Measurements from ENCODE around the gene NMNAT2. TPM values are rescaled to one million over a fixed set of nuclear protein-coding genes. Genes with fewer than 3 reads are reported as not detected.

The NMNAT2 gene
- total and polyA plus RNA-seq, 2 of the 8 experiments (the other 6 are each of a cell fraction or from before 2014, with no cell fraction given): 6.5 to 20.9 TPM

- CTCF ChIA-PET (ENCODE audit: partially characterized antibody): interaction anchor here (0.7 to 8.9 kb wide), 50 partner anchors 12 to 945 kb away, joined by 3 to 86 read pairs (median 4); partner anchors contain the start of gene LAMC2
- Histone ChIP-seq H3K4me1 (replicated peaks in 1 of 4; ENCODE audit: control insufficient read depth in 3 of 4, insufficient read depth in 4 of 4, low read length in 3 of 4) (peaks cover 0 to 11% (median 5%) of the 10 kb centered on the region in 4 experiments; a peak in 6 of 7 replicates), H2AK5ac (ENCODE audit: low read depth, low read length) (peak overlapping the region; percentile 70; the same call in 1 of the 2 replicates), H3K9me3 (ENCODE audit: insufficient read depth in 2 of 2, low read depth in 1 of 2, low read length in 1 of 2) (no peaks in the 10 kb centered on the region), H2AFZ (ENCODE audit: low read length) (no peak overlapping the region; the same call in 1 of the 2 replicates), H3K79me2 (ENCODE audit: control insufficient read depth in 1 of 2, insufficient read depth in 2 of 2, low read length in 2 of 2) (no peaks in the 10 kb centered on the region), H4K5ac (ENCODE audit: insufficient read length, low read depth, low read length) (no peak overlapping the region), H3K9ac (replicated peaks in 1 of 4; ENCODE audit: extremely low read depth in 1 of 4, low read depth in 3 of 4, low read length in 3 of 4) (no peak overlapping the region), H4K20me1 (replicated peaks in 1 of 2; ENCODE audit: control insufficient read depth in 1 of 2, insufficient read depth in 2 of 2, low read length in 2 of 2) (no peaks in the 10 kb centered on the region), H3K79me1 (ENCODE audit: low read depth, low read length) (no peaks in the 10 kb centered on the region), H2BK20ac (ENCODE audit: low read length) (no peak overlapping the region), H2BK120ac (replicated peaks; ENCODE audit: low read depth, low read length) (peak overlapping the region; percentile 47), H2BK12ac (ENCODE audit: low read depth, low read length) (peak overlapping the region; percentile 85; the same call in 1 of the 2 replicates), H3K14ac (ENCODE audit: insufficient read length) (no peak overlapping the region), H4K91ac (replicated peaks; ENCODE audit: insufficient read length, low read length) (peak overlapping the region; percentile 62), H3K4me2 (ENCODE audit: insufficient read depth in 1 of 2, low read depth in 2 of 2, low read length in 2 of 2) (no peak overlapping the region), H4K8ac (ENCODE audit: extremely low read depth, insufficient read depth, low read length) (peak overlapping the region; percentile 53; the same call in 1 of the 2 replicates), H3K27me3 (replicated peaks in 1 of 4; ENCODE audit: control insufficient read depth in 3 of 4, extremely low read depth in 1 of 4, insufficient read depth in 3 of 4, low read length in 3 of 4) (no peaks in the 10 kb centered on the region), H3K18ac (ENCODE audit: extremely low read depth, low read length) (0 out of 2 replicates have a peak overlapping the region, but pooled peaks have one; percentile 21), H3K23me2 (ENCODE audit: low read depth, low read length) (no peaks in the 10 kb centered on the region; the same call in 1 of the 2 replicates), H3K23ac (ENCODE audit: insufficient read length) (no peak overlapping the region), H3K4ac (replicated peaks; ENCODE audit: insufficient read length, low read depth, low read length) (peak overlapping the region; percentile 45), H3K4me3 (ENCODE audit: extremely low read depth in 1 of 4, insufficient read depth in 2 of 4, low read depth in 3 of 4, low read length in 4 of 4) (no peak overlapping the region), H2BK15ac (ENCODE audit: low read length) (peak overlapping the region; percentile 78), H3K27ac (ENCODE audit: low read depth, low read length) (no peak overlapping the region), H2BK5ac (ENCODE audit: low read depth, low read length) (peak overlapping the region; percentile 72; the same call in 1 of the 2 replicates), H3K56ac (replicated peaks; ENCODE audit: insufficient read length, low read depth, low read length) (no peak overlapping the region), H3K36me3 (ENCODE audit: control insufficient read depth in 2 of 4, insufficient read depth in 4 of 4, low read length in 3 of 4) (no peaks in the 10 kb centered on the region)
- DNase-seq (ENCODE audit: low read depth in 1 of 2, low spot score in 2 of 2): no peak
- WGBS, 2 experiments (ENCODE audit: extremely low coverage in 1 of 2, insufficient coverage in 1 of 2, insufficient read length in 1 of 2, insufficient replicate concordance in 2 of 2, low coverage in 1 of 2, low lambda C conversion rate in 2 of 2, missing lambda C conversion rate in 1 of 2): 92% methylated on average over 13 of the region's 13 CpGs; no CpG with 5 or more reads in 1 of the 2 experiments
- POLR2A ChIA-PET (ENCODE audit: partially characterized antibody): interaction anchor here (1.0 to 1.1 kb wide), 2 partner anchors 11 to 14 kb away, joined by 3 to 5 read pairs; no protein-coding TSS in a partner anchor
- no peak for FAIRE-seq
- no peak for TF ChIP-seq YY1 (IDR thresholded peaks at IDR 0.05; ENCODE audit: low read depth, low read length)
- no peak for TF ChIP-seq EP300 (IDR thresholded peaks at IDR 0.05; ENCODE audit: borderline replicate concordance in 1 of 2, low read depth in 2 of 2, low read length in 2 of 2)
- no peak for TF ChIP-seq CTCF (IDR thresholded peaks at IDR 0.05; ENCODE audit: control extremely low read depth in 1 of 3, insufficient read depth in 1 of 3, low read depth in 1 of 3, low read length in 3 of 3)
- no peak for TF ChIP-seq POLR2AphosphoS5 (IDR thresholded peaks at IDR 0.05; ENCODE audit: low read depth, low read length)
- no peak for TF ChIP-seq RAD21 (IDR thresholded peaks at IDR 0.05 in 1 of 2, conservative IDR thresholded peaks at IDR 0.05 in 1 of 2; ENCODE audit: low read depth in 2 of 2, low read length in 2 of 2)
- TF ChIP-seq CREB1 (IDR thresholded peaks at IDR 0.05): no peak
- no peak for TF ChIP-seq TBP (IDR thresholded peaks at IDR 0.05; ENCODE audit: low read depth, low read length)
- TF ChIP-seq RBBP5 (IDR thresholded peaks at IDR 0.05; ENCODE audit: borderline replicate concordance, low read depth, low read length): no peak
Observed at GRCh38 chr1:183228347-183229220, 189.6 kb downstream of the NMNAT2 start.
